Erythroblast (primary cell): Measurements from ENCODE around the gene TNIP1.
A peak's percentile ranks its signal among the peaks of the same experiment; 100 is the strongest.

Experiments
- DNase-seq, 2 experiments: peaks; one replicate each; lab custom pipeline; 2025; lab: John Stamatoyannopoulos, UW
- GATA1 ChIP-seq: IDR thresholded peaks from 2 replicates; pipeline ENCODE4 v1.6.1; 2011; ENCODE audit warnings: low read depth, mild to moderate bottlenecking, control low read depth, low read length, moderate library complexity
- POLR2A ChIP-seq: IDR thresholded peaks from 2 replicates; pipeline ENCODE4 v1.6.1; 2011; ENCODE audit warnings: mild to moderate bottlenecking, low read length

Gene TNIP1

GRCh38 chr5:151071848-151072629 lies 8.8 kb downstream of the TNIP1 start:
- TF ChIP-seq POLR2A (no peak), GATA1 (no peak)

GRCh38 chr5:151071021-151071420 lies 9.8 kb downstream of the TNIP1 start:
- DNase-seq, result no peak
- TF ChIP-seq POLR2A (no peak), GATA1 (no peak)

More at GRCh38 chr5:151071848-151072629, 8.8 kb downstream of the TNIP1 start:
- no peak for DNase-seq

- DNase-seq, result no peak
- TF ChIP-seq POLR2A (no peak), GATA1 (no peak)
Observed at GRCh38 chr5:151070449-151070848, 10.4 kb downstream of the TNIP1 start.

- no peak for DNase-seq
- TF ChIP-seq POLR2A (no peak), GATA1 (no peak)
Observed at GRCh38 chr5:151068433-151069197, 12.2 kb downstream of the TNIP1 start.

GRCh38 chr5:151067632-151068432 lies 13.0 kb downstream of the TNIP1 start:
- DNase-seq, result no peak
- TF ChIP-seq POLR2A (no peak), GATA1 (no peak)

GRCh38 chr5:151066920-151067319 lies 13.9 kb downstream of the TNIP1 start:
- TF ChIP-seq POLR2A (no peak), GATA1 (no peak)

GRCh38 chr5:151065609-151066008 lies 15.2 kb downstream of the TNIP1 start:
- no peak for DNase-seq

More at GRCh38 chr5:151066920-151067319, 13.9 kb downstream of the TNIP1 start:
- DNase-seq, result no peak

GRCh38 chr5:151064916-151065499 lies 15.8 kb downstream of the TNIP1 start:
- no peak for DNase-seq
- no peak for TF ChIP-seq POLR2A
- TF ChIP-seq GATA1, result no peak

More at GRCh38 chr5:151065609-151066008, 15.2 kb downstream of the TNIP1 start:
- TF ChIP-seq GATA1 (no peak), POLR2A (no peak)

- TF ChIP-seq POLR2A, result no peak
- peak; percentile 54 to 68 for DNase-seq
Observed at GRCh38 chr5:151063142-151063989, 17.5 kb downstream of the TNIP1 start.

- DNase-seq, result no peak
- TF ChIP-seq GATA1 (no peak), POLR2A (no peak)
Observed at GRCh38 chr5:151062405-151063141, 18.3 kb downstream of the TNIP1 start.

GRCh38 chr5:151060742-151061141 lies 20.1 kb downstream of the TNIP1 start:
- TF ChIP-seq GATA1, result no peak
- no peak for TF ChIP-seq POLR2A
- DNase-seq, result no peak
